ENCODE data around the gene FIGNL2.
"Not testable (repeated sequence)": the region's sequence is repeated elsewhere in the genome, so short reads cannot be mapped to it uniquely, and the experiment has no call there.

The FIGNL2 gene

GRCh38 chr12:51833448-51834227 lies 14.9 kb downstream of the FIGNL2 start:
- DNase-seq (ENCODE audit: low read depth) = no peak

GRCh38 chr12:51832354-51833107 lies 16.0 kb downstream of the FIGNL2 start:
- no peak for DNase-seq (ENCODE audit: low read depth)

- DNase-seq (ENCODE audit: low read depth) = not testable (repeated sequence)
These were observed 16.7 kb downstream of the FIGNL2 start for GRCh38 chr12:51831817-51832216.

GRCh38 chr12:51829641-51830040 lies 18.9 kb downstream of the FIGNL2 start:
- no peak for DNase-seq (ENCODE audit: low read depth)

GRCh38 chr12:51829011-51829481 lies 19.5 kb downstream of the FIGNL2 start:
- DNase-seq (ENCODE audit: low read depth) = no peak

- DNase-seq (ENCODE audit: low read depth) = no peak
These were observed 20.3 kb downstream of the FIGNL2 start for GRCh38 chr12:51827925-51828818.

GRCh38 chr12:51826881-51827280 lies 21.6 kb downstream of the FIGNL2 start:
- DNase-seq (ENCODE audit: low read depth) = no peak

GRCh38 chr12:51825216-51825615 lies 23.3 kb downstream of the FIGNL2 start:
- DNase-seq (ENCODE audit: low read depth) = no peak

- DNase-seq (ENCODE audit: low read depth) = no peak
These were observed 24.5 kb downstream of the FIGNL2 start for GRCh38 chr12:51823875-51824565.

GRCh38 chr12:51822956-51823355 lies 25.6 kb downstream of the FIGNL2 start:
- DNase-seq (ENCODE audit: low read depth) = no peak

GRCh38 chr12:51822261-51822616 lies 26.3 kb downstream of the FIGNL2 start:
- no peak for DNase-seq (ENCODE audit: low read depth)

- DNase-seq (ENCODE audit: low read depth) = no peak
These were observed 26.9 kb downstream of the FIGNL2 start for GRCh38 chr12:51821440-51822260.

- peak; percentile 65 for DNase-seq (ENCODE audit: low read depth)
These were observed 27.7 kb downstream of the FIGNL2 start for GRCh38 chr12:51820526-51821439.

GRCh38 chr12:51819736-51820525 lies 28.6 kb downstream of the FIGNL2 start:
- no peak for DNase-seq (ENCODE audit: low read depth)

- DNase-seq (ENCODE audit: low read depth) = no peak
These were observed 29.8 kb downstream of the FIGNL2 start for GRCh38 chr12:51818566-51819300.

- no peak for DNase-seq (ENCODE audit: low read depth)
These were observed 30.4 kb downstream of the FIGNL2 start for GRCh38 chr12:51818086-51818485.

GRCh38 chr12:51817027-51817953 lies 31.2 kb downstream of the FIGNL2 start:
- DNase-seq (ENCODE audit: low read depth) = no peak
